Neuron (in vitro differentiated cells): Measurements from ENCODE around the gene FCHO1.

Source experiments
- H2AFZ ChIP-seq: one replicate; pipeline ENCODE4 v1.6.1; 2013; ENCODE audit warnings: low read depth, mild to moderate bottlenecking, inconsistent platforms, low read length, moderate library complexity
- H3K27me3 ChIP-seq: one replicate; pipeline ENCODE4 v1.6.1; 2013; ENCODE audit warnings: low read length; ENCODE audit not compliant: insufficient read depth
- H3K36me3 ChIP-seq: one replicate; pipeline ENCODE4 v1.6.1; 2013; ENCODE audit warnings: low read length; ENCODE audit not compliant: insufficient read depth
- H3K4me1 ChIP-seq: one replicate; pipeline ENCODE4 v1.6.1; 2013; ENCODE audit warnings: low read length; ENCODE audit not compliant: insufficient read depth
- H3K4me3 ChIP-seq: 2 replicates; pipeline ENCODE4 v1.5.1; 2013; ENCODE audit warnings: mild to moderate bottlenecking, low read length, moderate library complexity
- H3K9me3 ChIP-seq: one replicate; pipeline ENCODE4 v1.6.1; 2013; ENCODE audit warnings: low read length

The FCHO1 gene

GRCh38 chr19:17821190-17821589 is 69.9 kb downstream of the FCHO1 start, which contains the start of gene INSL3:
Gene INSL3 (minus strand): TSS chr19:17821519. CDS start chr19:17821506, 13 bp downstream.
- no peaks in the 10 kb centered on the region for H3K9me3 ChIP-seq
- no peaks in the 10 kb centered on the region for H3K36me3 ChIP-seq
- H3K4me3 ChIP-seq, result no peak within 1 kb of the TSS
- H3K27me3 ChIP-seq, result peaks cover 4% of the 10 kb centered on the region
- H3K4me1 ChIP-seq, result no peaks in the 10 kb centered on the region
- H2AFZ ChIP-seq, result no peak within 1 kb of the TSS

DNA sequence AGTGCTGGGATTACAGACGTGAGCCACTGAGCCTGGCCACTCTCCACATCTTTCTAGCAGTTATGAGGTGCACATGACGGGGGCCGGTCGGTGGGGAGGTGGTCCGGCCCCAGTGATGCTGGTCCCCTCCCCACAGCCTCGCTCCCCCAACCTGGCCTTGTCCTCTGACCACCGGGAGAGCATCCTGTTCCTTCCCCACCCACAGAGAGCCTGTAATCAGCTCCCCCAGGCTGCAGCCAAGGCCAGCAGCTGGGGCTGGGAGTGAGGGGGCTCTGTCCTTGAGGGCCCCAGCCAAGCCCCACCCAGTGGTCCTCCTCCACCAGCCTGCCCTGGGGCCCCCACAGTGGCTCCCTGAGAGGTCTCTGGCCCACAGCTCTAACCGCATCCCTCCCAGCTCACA is 73.1 kb downstream of the FCHO1 start:
- Histone ChIP-seq H3K4me3 (no peak overlapping the region), H3K27me3 (peaks cover 4% of the 10 kb centered on the region), H3K4me1 (no peaks in the 10 kb centered on the region), H2AFZ (no peak overlapping the region), H3K36me3 (no peaks in the 10 kb centered on the region), H3K9me3 (no peaks in the 10 kb centered on the region)

GRCh38 chr19:17826508-17827056 is 75.3 kb downstream of the FCHO1 start:
- H3K36me3 ChIP-seq, result no peaks in the 10 kb centered on the region
- no peak overlapping the region for H2AFZ ChIP-seq
- no peaks in the 10 kb centered on the region for H3K9me3 ChIP-seq
- no peak overlapping the region for H3K4me3 ChIP-seq
- H3K4me1 ChIP-seq, result peaks cover 2% of the 10 kb centered on the region
- H3K27me3 ChIP-seq, result peaks cover 4% of the 10 kb centered on the region

DNA sequence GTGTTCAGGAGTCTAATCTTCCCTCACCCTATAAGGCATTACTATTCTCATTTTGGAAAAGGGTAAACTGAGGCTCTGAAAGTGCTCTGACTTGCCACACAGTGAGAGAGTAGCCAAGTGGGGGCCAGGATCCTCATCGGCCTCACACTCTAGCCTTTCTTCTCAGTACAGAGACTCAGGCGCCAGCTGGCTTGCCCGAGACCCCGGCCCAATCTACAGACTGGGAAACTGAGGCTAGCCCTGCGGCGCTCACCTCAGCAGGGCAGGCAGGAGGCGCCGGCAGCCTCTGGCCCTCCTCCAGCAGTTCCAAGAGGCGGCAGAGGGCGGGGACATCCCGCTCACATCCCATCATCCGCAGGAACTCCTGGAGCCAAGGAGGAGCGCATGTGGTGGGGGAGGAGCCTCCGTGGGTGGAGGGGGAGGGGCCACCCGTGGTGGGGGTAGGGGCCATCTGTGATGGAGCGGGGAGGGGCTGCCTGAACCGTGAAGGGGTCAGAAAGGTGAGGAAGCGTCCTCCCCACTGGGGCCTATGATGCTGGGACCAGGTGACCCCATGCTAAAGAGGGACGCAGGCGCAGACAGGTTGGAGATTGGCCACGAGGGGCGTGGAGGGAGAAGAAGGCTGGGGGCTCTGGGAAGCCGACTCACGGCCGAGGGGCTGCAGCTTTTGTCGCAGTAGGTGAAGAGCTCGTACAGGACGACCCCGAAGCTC is 78.7 kb downstream of the FCHO1 start:
- Histone ChIP-seq H2AFZ (no peak overlapping the region), H3K27me3 (no peaks in the 10 kb centered on the region), H3K4me1 (peaks cover 2% of the 10 kb centered on the region), H3K9me3 (no peaks in the 10 kb centered on the region), H3K4me3 (no peak overlapping the region), H3K36me3 (no peaks in the 10 kb centered on the region)

- Histone ChIP-seq H2AFZ (no peak overlapping the region), H3K36me3 (no peaks in the 10 kb centered on the region), H3K27me3 (peaks cover 3% of the 10 kb centered on the region), H3K4me3 (no peak overlapping the region), H3K4me1 (peaks cover 2% of the 10 kb centered on the region), H3K9me3 (no peaks in the 10 kb centered on the region)
Measured at GRCh38 chr19:17830567-17831418, 79.5 kb downstream of the FCHO1 start.

GRCh38 chr19:17831419-17831888 is 80.2 kb downstream of the FCHO1 start:
- Histone ChIP-seq H3K27me3 (peaks cover 3% of the 10 kb centered on the region), H3K4me1 (peaks cover 2% of the 10 kb centered on the region), H3K36me3 (no peaks in the 10 kb centered on the region), H3K4me3 (no peak overlapping the region), H3K9me3 (no peaks in the 10 kb centered on the region), H2AFZ (no peak overlapping the region)

GRCh38 chr19:17832443-17833208 is 81.3 kb downstream of the FCHO1 start:
- Histone ChIP-seq H3K9me3 (no peaks in the 10 kb centered on the region), H3K27me3 (peaks cover 3% of the 10 kb centered on the region), H3K4me3 (no peak overlapping the region), H3K36me3 (no peaks in the 10 kb centered on the region), H3K4me1 (peaks cover 2% of the 10 kb centered on the region), H2AFZ (no peak overlapping the region)

DNA sequence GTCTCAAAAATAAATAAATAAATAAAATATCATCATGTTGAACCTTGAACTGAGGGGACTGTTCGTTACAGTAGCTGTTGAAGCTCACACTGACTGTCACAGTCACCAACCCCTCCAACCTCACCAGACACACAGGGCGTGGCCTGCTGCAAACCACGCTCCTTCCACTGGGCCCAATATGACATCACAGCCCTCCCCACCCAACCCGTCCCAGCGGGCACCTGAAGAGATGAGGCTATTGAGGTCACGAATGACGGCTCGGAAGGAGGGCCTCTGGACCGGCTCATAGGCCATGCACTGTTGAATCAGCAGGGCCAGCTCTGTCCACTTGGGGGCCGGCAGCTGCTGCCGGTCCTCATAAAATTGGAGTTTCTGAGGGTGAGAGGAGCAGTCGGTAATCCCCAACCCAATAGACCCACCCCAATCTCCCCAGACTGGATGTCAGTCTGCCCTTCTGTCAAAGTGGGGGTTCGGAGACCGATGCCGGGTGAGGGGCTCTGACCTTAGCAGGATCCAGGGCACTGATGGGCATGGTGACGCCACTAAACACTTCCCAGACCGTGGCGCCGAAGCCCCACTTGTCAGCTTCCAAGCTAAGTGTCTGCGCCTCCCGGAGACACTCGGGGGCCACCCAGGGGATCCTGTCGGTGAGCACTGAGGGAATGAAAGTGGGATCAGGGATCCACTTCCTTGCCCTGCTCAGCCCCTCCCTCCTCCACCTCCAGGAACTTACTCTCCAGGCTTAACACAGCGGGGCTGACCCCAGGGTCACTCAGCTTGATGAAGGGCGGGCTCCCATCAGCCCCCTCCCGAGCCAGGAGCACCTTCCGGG is 83.3 kb downstream of the FCHO1 start:
- Histone ChIP-seq H3K4me3 (no peak overlapping the region), H3K9me3 (no peaks in the 10 kb centered on the region), H3K4me1 (peaks cover 2% of the 10 kb centered on the region), H2AFZ (no peak overlapping the region), H3K27me3 (peaks cover 3% of the 10 kb centered on the region), H3K36me3 (no peaks in the 10 kb centered on the region)

DNA sequence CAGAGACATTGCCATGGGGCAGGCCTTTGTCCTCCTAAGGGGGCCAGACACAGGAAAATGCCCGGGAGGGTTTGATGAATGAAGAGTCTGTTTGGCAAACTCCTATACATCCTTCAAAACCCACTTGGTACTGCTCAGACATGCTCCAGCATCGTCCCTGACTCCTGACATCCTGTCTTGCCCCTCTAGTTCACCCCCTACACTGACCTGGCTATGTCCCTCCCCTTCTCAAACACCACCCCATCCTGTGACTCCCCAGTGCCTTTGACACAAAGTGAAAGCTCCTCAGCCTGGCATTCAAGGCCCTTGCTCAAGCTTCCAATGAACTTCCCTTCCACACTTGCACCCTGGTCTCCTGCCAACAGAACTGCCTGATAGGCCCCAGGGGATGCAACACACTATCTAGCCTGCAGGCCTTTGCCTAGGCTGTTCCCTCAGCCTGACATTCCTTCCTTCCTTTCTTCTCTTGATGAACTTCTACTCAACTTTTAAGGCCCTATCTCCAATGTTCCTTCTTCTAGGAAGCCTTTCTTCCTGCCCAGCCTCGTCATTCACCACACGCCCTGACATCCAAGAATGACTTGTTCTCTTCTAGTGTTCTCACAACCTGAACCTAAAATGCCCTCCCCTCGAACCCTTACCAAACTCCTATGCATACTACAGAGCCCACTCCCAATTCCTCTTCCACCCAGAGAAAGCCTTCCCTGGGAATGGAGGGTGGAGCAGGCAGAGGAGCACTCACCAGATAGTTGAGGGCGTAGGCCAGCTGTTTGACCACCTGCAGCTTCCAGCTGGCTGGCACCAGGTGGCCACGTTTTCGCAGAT is 84.1 kb downstream of the FCHO1 start:
- Histone ChIP-seq H3K9me3 (no peaks in the 10 kb centered on the region), H3K4me3 (no peak overlapping the region), H2AFZ (no peak overlapping the region), H3K36me3 (no peaks in the 10 kb centered on the region), H3K27me3 (peaks cover 3% of the 10 kb centered on the region), H3K4me1 (no peaks in the 10 kb centered on the region)

DNA sequence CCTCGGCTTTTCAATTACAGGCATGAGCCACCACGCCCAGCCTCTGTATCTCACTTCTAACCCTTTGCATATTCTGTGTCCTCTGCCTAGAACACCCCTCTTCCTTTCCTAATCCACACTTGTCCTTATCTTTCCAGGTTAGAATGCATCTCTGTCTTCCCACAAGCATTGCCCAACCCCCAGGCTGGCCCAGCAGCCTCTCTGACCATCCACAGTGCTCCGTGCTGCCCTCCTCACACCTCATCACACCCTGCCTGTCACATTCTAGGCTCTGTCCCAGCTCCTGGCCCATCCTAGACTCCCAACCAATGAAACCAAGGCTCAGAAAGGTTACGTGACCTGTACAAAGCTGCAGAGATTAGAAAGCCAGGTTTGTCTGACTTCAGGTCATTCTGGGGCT is 85.3 kb downstream of the FCHO1 start:
- peaks cover 3% of the 10 kb centered on the region for H3K27me3 ChIP-seq
- no peaks in the 10 kb centered on the region for H3K9me3 ChIP-seq
- H2AFZ ChIP-seq, result no peak overlapping the region
- H3K4me3 ChIP-seq, result no peak overlapping the region
- H3K36me3 ChIP-seq, result no peaks in the 10 kb centered on the region
- no peaks in the 10 kb centered on the region for H3K4me1 ChIP-seq

DNA sequence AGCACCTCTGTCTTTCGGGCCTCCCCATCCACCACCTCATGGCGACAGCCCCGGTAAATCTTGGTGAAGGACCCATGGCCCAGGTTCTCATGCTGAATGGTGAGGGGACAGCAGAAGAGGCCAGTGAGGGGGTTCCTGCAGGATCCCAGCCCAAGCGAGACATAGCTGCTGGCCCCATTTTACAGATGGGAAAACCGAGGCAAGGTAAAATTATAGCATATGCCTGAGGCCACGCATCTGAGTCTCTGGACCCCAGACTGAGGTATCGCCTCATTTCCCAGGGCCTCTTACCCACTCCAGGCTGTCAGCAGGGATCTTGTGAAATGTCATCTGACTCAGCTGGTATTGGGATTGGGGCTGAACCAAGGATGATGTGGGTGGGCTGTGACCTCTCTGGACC is 86.7 kb downstream of the FCHO1 start:
- Histone ChIP-seq H2AFZ (no peak overlapping the region), H3K4me1 (peaks cover 2% of the 10 kb centered on the region), H3K36me3 (no peaks in the 10 kb centered on the region), H3K9me3 (no peaks in the 10 kb centered on the region), H3K27me3 (peaks cover 3% of the 10 kb centered on the region), H3K4me3 (no peak overlapping the region)
